Stimulated activated CD8-positive, alpha-beta memory T cell treated with anti-CD3 and anti-CD28 coated beads, Interleukin-15, amount 100 ng/mL, for 24 hours (primary cell): ENCODE data around the gene RAD51C.
A peak's percentile ranks its signal among the peaks of the same experiment; 100 is the strongest.
"Not testable (repeated sequence)": the region's sequence is repeated elsewhere in the genome, so short reads cannot be mapped to it uniquely, and the experiment has no call there.

ENCODE experiments used
- DNase-seq: peaks from one replicate; pipeline ENCODE4 v3.0.0-alpha.2; 2020; ENCODE audit warnings: low read depth

Gene RAD51C

DNA sequence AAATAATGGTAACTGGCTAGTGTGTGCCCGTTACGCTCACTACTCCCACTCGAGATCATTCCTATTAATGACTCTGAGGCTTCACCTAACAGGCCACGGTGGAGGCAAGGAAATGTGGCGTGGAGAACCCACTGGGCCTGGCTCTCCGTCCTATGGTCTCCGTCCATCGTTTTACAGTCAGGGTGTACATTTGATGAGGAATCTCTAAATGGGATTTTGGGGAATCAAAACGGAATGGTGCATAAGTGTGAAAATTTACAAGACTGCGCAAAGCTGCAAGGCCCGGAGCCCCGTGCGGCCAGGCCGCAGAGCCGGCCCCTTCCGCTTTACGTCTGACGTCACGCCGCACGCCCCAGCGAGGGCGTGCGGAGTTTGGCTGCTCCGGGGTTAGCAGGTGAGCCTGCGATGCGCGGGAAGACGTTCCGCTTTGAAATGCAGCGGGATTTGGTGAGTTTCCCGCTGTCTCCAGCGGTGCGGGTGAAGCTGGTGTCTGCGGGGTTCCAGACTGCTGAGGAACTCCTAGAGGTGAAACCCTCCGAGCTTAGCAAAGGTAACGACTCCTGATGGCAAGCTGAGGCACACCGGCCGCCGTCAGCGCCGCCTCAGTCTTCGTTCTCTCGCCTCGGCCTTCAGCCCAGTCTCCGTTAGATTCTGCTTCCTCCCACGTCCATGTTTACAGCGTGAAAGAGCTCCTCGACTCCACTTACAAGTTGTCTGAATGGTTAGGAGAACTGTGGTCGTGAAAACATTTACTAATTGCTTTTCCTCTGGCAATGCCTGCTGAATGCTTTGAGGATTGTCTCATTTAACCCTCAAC, at the start of gene RAD51C:
TSS of gene RAD51C (plus strand) at position 364 of the 817 bp plus-strand sequence. CDS start at position 406, 42 bp downstream.
- peak; percentile 72 for DNase-seq

DNA sequence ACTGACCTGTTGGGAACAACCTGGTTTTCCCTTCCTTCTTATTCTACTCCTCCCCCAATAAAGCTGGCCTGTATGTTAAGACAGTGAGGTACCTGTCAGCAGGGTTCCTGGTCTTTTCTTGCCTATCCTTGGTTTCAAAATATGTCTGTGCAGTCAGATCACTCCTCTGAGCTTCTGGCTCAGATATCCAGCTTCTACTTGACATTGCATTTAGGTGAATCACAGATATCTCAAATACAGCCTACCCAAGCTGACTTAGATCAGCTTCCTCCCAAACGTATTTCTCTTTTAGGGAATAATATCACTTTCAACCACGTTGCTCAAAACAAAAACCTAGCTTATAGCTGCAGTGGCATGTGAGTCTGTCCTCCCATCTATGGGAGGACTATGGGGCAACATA, 49.3 kb upstream of the RAD51C start:
- no peak for DNase-seq

- DNase-seq: no peak
Measured at GRCh38 chr17:58648236-58648635, 44.2 kb upstream of the RAD51C start.

GRCh38 chr17:58657962-58658803, 34.2 kb upstream of the RAD51C start:
- DNase-seq: not testable (repeated sequence)

DNA sequence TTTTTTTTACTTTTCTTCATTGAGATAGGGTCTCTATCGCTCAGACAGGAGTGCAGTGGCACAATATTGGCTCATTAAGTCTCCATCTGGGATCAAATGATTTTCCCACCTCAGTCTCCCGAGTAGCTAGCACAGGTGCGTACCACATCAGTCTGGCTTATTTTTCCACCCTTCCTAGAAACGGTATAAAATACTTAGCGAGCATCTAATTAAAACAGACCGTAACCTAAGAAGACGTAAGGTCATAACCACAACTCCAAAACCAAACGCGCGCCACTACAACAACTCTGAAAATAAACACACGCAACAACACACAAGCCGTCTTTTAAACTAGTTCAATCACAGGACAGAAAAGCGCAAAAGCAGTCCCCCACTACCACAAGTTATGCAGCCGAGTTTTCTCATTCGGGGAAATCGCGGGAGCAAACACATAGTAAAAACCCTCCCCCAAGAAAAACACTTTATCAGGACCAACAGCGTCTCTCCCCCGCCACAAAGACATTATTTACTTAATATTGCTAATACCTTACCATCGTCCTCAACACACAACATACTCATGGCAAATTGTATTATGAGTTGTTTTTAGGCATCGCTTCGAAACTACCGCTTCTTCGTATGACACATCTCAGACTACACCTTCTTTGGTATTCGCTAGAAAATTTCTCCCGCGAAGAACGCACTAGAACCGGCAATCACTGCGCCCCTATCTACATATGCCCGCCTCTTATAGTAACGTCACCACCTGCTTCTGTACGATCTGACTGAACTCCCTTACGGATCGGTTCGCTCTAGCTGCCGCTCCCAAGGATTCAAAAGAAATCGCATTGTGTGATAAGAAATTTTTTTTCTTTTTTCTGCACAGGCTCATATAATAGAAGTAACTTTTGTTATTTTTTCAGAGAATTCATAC, 33.3 kb upstream of the RAD51C start:
- peak; percentile 42 for DNase-seq

- DNase-seq: not testable (repeated sequence)
Measured at GRCh38 chr17:58659714-58660084, 32.7 kb upstream of the RAD51C start.

DNA sequence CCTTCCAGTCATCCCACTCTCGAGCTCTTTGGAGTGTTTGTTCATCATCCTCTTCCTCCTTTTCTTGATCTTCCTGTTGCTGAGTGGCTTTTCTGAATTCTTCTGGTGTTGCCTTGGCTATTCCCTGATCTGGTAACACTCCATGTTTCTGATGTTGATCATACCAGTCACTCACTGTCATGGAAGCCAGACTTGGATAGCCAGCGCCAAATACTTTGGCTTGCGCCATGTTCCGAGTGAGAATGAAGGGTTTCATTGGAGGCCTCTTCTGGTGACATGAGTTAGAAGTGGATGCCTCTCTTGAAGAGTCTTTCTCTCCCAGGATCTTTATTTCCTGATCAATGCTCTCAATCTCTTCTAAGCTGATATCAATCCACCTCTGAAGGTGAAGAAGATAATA, 31.8 kb upstream of the RAD51C start:
- DNase-seq: no peak

- DNase-seq: no peak
Measured at GRCh38 chr17:58661499-58661898, 30.9 kb upstream of the RAD51C start.

- no peak for DNase-seq
Measured at GRCh38 chr17:58664302-58664701, 28.1 kb upstream of the RAD51C start.

- DNase-seq: no peak
Measured at GRCh38 chr17:58665946-58666857, 26.2 kb upstream of the RAD51C start.

DNA sequence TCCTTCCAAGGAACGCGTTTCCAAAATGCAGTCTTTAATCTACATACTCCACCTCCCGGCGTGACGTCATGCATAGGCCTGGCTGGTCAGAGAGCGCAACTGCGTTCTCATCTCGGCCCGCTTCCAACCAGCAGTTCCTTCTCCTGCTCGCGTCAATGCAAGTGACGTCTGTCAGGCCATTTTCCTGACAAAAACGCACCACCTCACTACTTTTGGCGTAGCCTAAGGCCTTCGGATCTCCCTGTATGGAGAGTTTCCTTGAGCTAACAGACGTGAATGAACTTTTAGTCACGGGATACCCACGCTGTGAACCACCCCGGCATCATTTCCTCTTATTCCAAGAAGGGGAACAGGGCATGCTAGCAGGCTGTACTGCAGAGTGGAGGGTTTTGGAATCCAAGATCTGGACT, 25.5 kb upstream of the RAD51C start:
- DNase-seq: no peak

DNA sequence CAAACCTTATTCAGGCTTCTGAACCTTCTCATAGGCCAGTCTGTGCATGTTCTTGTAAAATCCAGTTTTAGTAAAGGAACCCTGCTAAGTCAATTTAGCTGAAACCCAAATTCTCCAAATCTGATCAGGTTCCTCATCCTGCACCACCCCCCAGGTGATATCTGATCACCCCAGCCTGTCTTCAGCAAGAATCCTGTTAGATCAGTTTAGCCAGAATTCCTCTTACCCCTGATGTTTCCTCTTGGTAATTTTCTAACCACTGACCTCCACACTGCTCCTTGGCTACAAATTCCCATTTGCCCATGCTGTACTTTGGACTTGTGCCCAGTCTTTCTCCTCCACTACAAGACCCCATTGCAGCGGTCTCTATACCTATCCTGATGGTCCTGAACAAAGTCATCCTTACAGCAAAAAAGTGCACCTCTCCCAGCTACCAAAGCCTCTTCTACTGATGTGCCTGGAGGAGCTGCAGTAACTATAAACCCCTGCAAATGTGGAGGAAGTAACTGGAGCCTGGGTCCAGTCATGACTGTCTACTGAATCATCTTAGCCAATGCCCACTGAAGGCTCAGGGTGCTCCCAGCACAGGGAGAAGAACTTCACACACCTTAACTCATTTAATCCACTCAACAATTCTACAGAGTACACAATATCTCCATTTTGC, 24.3 kb upstream of the RAD51C start:
- DNase-seq: no peak

- DNase-seq: no peak
Measured at GRCh38 chr17:58668598-58668935, 23.8 kb upstream of the RAD51C start.

DNA sequence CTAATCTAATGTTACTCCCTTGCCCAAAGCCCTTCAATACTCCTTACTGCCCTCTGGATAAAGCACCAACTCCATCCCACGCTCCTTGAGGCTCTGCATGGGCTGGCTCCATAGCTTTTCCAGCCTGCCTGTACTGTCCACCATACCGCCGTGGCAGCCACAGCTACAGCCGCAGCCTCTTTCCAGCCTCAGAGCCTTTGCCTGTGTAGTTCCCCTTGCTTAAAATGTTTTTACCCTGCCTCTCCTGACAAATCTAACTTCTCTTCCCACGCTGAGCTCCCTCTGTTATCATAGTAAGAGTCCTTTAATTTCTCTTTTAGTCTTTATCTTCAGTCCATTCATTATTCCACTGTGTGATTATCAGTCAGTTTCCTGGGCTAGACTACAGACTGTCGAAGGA, 22.5 kb upstream of the RAD51C start:
- DNase-seq: no peak

GRCh38 chr17:58671969-58672368, 20.4 kb upstream of the RAD51C start:
- DNase-seq: no peak

DNA sequence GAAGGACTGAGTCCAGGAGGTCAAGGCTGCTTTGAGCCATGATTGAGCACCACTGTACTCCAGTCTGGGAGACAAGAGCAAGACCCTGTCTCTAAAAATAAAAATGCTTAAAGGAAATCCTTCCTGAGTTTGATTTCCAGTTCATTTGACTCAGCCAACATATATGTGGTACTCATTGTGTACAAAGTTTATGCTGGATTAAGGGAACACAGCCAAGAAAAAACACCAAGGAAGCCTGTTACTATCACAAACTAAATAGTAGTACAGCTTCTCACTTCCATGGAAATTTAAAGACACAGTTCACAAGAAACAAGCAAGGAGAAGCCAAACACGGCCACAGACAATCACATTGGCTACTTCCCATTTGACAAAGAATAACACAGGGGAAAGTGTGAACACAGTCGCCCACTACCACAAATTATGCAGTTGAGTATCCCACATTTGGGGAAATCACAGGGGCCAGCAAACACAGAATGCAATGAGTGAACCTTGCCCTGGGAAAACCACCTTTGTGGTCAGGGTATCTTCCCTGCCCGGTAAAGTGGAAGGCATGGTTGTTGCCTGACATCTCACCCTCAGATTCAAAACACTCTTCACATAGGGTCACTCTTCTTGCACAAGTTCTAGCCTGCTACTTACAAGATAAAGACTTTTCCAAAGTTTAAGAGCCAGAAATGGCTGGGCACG, 15.1 kb upstream of the RAD51C start:
- DNase-seq: no peak

GRCh38 chr17:58678287-58678686, 14.1 kb upstream of the RAD51C start:
- not testable (repeated sequence) for DNase-seq

GRCh38 chr17:58679263-58680037, 13.0 kb upstream of the RAD51C start:
- no peak for DNase-seq

GRCh38 chr17:58680038-58680369, 12.4 kb upstream of the RAD51C start:
- DNase-seq: no peak
